Mesothelial cell of epicardium (in vitro differentiated cells): Measurements from ENCODE around the gene ANXA2. TPM values are rescaled to one million over a fixed set of nuclear protein-coding genes. Genes with fewer than 3 reads are reported as not detected.

Source experiments
- DNase-seq, 2 experiments: peaks; one replicate each; pipeline ENCODE4 v3.0.0; 2021; ENCODE audit warnings: low spot score in 2 of 2; ENCODE audit not compliant: unreplicated experiment in 2 of 2
- H3K27ac Mint-ChIP-seq: 2 replicates; pipeline ENCODE4 v1.8.0; 2021; ENCODE audit warnings: mixed read lengths
- H3K27me3 Mint-ChIP-seq: 2 replicates; pipeline ENCODE4 v1.8.0; 2021; ENCODE audit warnings: low read depth, mixed read lengths
- H3K36me3 Mint-ChIP-seq: 2 replicates; pipeline ENCODE4 v1.8.0; 2021; ENCODE audit warnings: mixed read lengths
- H3K4me1 Mint-ChIP-seq: 2 replicates; pipeline ENCODE4 v1.8.0; 2021; ENCODE audit warnings: mixed read lengths
- H3K4me3 Mint-ChIP-seq: 2 replicates; pipeline ENCODE4 v1.8.0; 2021; ENCODE audit warnings: mild to moderate bottlenecking, moderate library complexity, mixed read lengths
- H3K9me3 Mint-ChIP-seq: 2 replicates; pipeline ENCODE4 v1.8.0; 2021; ENCODE audit warnings: mixed read lengths
- total RNA-seq: library from RNA; stranded (reverse); gene quantifications from 3 replicates; pipeline ENCODE4 v1.2.1, GENCODE V29; 2021
- TF ChIP-seq, protein P1 (sequence below): fragments of 200-600 bp; sonication (generic); IDR thresholded peaks from one replicate; pipeline ENCODE4 v1.5.0; 2021; ENCODE audit warnings: antibody characterized with exemption; ENCODE audit not compliant: unreplicated experiment

The ANXA2 gene
- total RNA-seq, 1 donor from 2014 or later, result 1,040 TPM

DNA sequence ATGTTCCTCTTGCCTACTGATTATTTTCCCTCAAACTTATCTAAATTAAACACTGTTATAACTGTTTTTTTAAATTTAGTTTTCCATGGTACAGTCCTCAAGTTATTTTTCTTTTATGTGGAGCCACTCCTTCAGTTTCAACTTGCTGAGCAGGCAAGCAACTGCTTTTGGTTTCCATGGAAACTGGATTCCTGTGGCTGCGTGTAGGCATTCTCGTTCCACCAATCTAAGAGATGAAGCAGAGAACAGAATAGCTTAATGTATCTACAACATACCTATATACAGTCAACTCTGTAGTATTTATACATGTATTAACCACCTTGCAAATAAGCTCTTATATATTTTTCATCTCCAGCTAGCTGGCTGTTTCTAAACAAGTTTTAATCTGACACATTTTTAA is 25.8 kb upstream of the ANXA2 start:
- Mint-ChIP-seq H3K4me3 (no peak overlapping the region), H3K36me3 (peaks cover 5% of the 10 kb centered on the region), H3K9me3 (no peaks in the 10 kb centered on the region), H3K4me1 (peaks cover 61% of the 10 kb centered on the region), H3K27ac (peak overlapping the region; percentile 99), H3K27me3 (no peaks in the 10 kb centered on the region)
- TF ChIP-seq, protein P1, sequence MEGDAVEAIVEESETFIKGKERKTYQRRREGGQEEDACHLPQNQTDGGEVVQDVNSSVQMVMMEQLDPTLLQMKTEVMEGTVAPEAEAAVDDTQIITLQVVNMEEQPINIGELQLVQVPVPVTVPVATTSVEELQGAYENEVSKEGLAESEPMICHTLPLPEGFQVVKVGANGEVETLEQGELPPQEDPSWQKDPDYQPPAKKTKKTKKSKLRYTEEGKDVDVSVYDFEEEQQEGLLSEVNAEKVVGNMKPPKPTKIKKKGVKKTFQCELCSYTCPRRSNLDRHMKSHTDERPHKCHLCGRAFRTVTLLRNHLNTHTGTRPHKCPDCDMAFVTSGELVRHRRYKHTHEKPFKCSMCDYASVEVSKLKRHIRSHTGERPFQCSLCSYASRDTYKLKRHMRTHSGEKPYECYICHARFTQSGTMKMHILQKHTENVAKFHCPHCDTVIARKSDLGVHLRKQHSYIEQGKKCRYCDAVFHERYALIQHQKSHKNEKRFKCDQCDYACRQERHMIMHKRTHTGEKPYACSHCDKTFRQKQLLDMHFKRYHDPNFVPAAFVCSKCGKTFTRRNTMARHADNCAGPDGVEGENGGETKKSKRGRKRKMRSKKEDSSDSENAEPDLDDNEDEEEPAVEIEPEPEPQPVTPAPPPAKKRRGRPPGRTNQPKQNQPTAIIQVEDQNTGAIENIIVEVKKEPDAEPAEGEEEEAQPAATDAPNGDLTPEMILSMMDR, result no peak
- peak in 1 of 2 experiments; percentile 51 for DNase-seq

DNA sequence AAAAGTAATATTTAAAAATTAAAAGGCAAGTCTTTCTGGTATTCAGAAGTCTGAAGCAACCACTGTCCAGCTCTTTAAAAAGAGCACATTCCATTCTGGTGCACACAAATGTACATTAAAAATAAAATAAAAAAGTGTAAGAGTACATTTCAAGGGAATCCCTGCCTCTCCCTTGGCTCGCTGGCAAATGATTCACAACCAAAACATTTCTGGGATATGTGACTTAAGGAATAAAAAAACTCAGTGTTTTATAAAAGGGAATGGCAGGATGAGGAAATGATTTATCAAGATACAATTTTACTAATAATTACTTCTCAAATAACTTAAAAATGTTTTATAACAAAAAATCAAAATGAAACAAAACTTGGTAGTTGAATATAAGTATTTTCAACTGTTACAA is 23.8 kb upstream of the ANXA2 start:
- Mint-ChIP-seq H3K27ac (peak overlapping the region; percentile 50), H3K4me1 (peaks cover 59% of the 10 kb centered on the region), H3K27me3 (no peaks in the 10 kb centered on the region), H3K36me3 (no peaks in the 10 kb centered on the region), H3K9me3 (no peaks in the 10 kb centered on the region), H3K4me3 (no peak overlapping the region)
- no peak for DNase-seq
- TF ChIP-seq, protein P1, result no peak

GRCh38 chr15:60420203-60420716 is 22.5 kb upstream of the ANXA2 start:
- H3K4me3 Mint-ChIP-seq, result no peak overlapping the region
- peak overlapping the region; percentile 65 for H3K27ac Mint-ChIP-seq
- TF ChIP-seq, protein P1, result no peak
- H3K9me3 Mint-ChIP-seq, result no peaks in the 10 kb centered on the region
- H3K36me3 Mint-ChIP-seq, result no peaks in the 10 kb centered on the region
- peaks cover 59% of the 10 kb centered on the region for H3K4me1 Mint-ChIP-seq
- H3K27me3 Mint-ChIP-seq, result no peaks in the 10 kb centered on the region
- DNase-seq, result no peak

- no peak overlapping the region for H3K4me3 Mint-ChIP-seq
- peak overlapping the region; percentile 80 for H3K27ac Mint-ChIP-seq
- no peaks in the 10 kb centered on the region for H3K36me3 Mint-ChIP-seq
- TF ChIP-seq, protein P1, result no peak
- no peaks in the 10 kb centered on the region for H3K27me3 Mint-ChIP-seq
- H3K4me1 Mint-ChIP-seq, result peaks cover 55% of the 10 kb centered on the region
- no peaks in the 10 kb centered on the region for H3K9me3 Mint-ChIP-seq
- DNase-seq, result no peak
Observed at GRCh38 chr15:60419753-60420152, 22.0 kb upstream of the ANXA2 start.

DNA sequence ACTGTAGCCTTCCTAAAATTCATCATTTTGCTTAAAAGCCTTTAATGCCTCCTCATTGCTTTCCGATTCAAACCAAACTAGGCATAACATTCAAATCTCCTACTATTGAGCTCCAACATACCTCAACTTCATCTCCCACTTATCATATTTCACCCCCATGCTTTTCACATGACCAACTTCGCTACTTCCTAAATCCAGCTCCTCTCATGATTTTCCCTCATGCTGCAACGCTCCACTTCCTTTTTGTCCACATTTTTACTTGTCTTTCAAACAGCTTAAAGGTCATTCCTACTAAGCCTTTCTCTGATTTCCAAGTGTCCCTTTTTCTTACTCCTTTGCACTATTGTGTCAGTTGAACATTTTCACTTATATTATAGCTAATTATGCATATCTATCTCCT is 20.3 kb upstream of the ANXA2 start:
- Mint-ChIP-seq H3K9me3 (no peaks in the 10 kb centered on the region), H3K36me3 (peaks cover 2% of the 10 kb centered on the region), H3K4me3 (no peak overlapping the region), H3K27ac (peak overlapping the region; percentile 3), H3K27me3 (no peaks in the 10 kb centered on the region), H3K4me1 (peaks cover 50% of the 10 kb centered on the region)
- TF ChIP-seq, protein P1, result no peak
- no peak for DNase-seq

- no peak for DNase-seq
- Mint-ChIP-seq H3K9me3 (no peaks in the 10 kb centered on the region), H3K4me1 (peaks cover 44% of the 10 kb centered on the region), H3K4me3 (no peak overlapping the region), H3K36me3 (peaks cover 2% of the 10 kb centered on the region), H3K27ac (no peak overlapping the region), H3K27me3 (no peaks in the 10 kb centered on the region)
- TF ChIP-seq, protein P1, result no peak
Observed at GRCh38 chr15:60417112-60417511, 19.3 kb upstream of the ANXA2 start.
